H1 (cell line): Measurements from ENCODE around the gene HOXD4. TPM values are rescaled to one million over a fixed set of nuclear protein-coding genes. Genes with fewer than 3 reads are reported as not detected.

ENCODE experiments used
- BACH1 ChIP-seq: IDR thresholded peaks from 2 replicates; pipeline ENCODE4 v1.6.1; 2012; ENCODE audit warnings: low read length, improper control_type of control experiment
- CHD1 ChIP-seq: IDR thresholded peaks from 2 replicates; pipeline ENCODE4 v1.6.1; 2012; ENCODE audit warnings: low read depth, low read length, improper control_type of control experiment
- CHD7 ChIP-seq: fragments of 300-600 bp; sonication (generic); IDR thresholded peaks from 2 replicates; pipeline ENCODE4 v1.7.1; 2012; ENCODE audit warnings: low read length, moderate library complexity, mild to moderate bottlenecking, inconsistent platforms; ENCODE audit not compliant: insufficient replicate concordance
- polyA plus RNA-seq, 7 experiments: library from polyadenylated mRNA; depleted of rRNA in 3 of 7; stranded (reverse) in 5 of 7; unstranded in 2 of 7; fragments of >200 nt in 5 of 7; fragments of 200-250 nt in 2 of 7; gene quantifications; 1 replicate in 5 of 7; 2 replicates in 1 of 7; 4 replicates in 1 of 7; pipeline versions ENCODE4 v1.2.1 to v1.2.3, GENCODE V29; 2011 to 2013; ENCODE audit warnings: missing spikeins in 2 of 7, mixed read lengths in 2 of 7
- total RNA-seq: library from RNA; stranded (reverse); fragmentation: NEBNext Ultra II Directional; extraction: Animal tissue kit (Norgen Biotek cat#: 25700); gene quantifications from 2 replicates; pipeline ENCODE4 v1.2.1, GENCODE V29; 2021

The HOXD4 gene
- total and polyA plus RNA-seq, 2 of the 8 experiments (the other 6 are each of a cell fraction or from before 2014, with no cell fraction given): not detected

- TF ChIP-seq CHD7: no peak
- TF ChIP-seq BACH1: no peak
- TF ChIP-seq CHD1: no peak
Observed at GRCh38 chr2:176134035-176134434, 17.3 kb upstream of the HOXD4 start (continued).
